ENCODE data around the gene UBE2Q2.
A peak's percentile ranks its signal among the peaks of the same experiment; 100 is the strongest.
"Not testable (repeated sequence)": the region's sequence is repeated elsewhere in the genome, so short reads cannot be mapped to it uniquely, and the experiment has no call there.

Gene UBE2Q2

DNA sequence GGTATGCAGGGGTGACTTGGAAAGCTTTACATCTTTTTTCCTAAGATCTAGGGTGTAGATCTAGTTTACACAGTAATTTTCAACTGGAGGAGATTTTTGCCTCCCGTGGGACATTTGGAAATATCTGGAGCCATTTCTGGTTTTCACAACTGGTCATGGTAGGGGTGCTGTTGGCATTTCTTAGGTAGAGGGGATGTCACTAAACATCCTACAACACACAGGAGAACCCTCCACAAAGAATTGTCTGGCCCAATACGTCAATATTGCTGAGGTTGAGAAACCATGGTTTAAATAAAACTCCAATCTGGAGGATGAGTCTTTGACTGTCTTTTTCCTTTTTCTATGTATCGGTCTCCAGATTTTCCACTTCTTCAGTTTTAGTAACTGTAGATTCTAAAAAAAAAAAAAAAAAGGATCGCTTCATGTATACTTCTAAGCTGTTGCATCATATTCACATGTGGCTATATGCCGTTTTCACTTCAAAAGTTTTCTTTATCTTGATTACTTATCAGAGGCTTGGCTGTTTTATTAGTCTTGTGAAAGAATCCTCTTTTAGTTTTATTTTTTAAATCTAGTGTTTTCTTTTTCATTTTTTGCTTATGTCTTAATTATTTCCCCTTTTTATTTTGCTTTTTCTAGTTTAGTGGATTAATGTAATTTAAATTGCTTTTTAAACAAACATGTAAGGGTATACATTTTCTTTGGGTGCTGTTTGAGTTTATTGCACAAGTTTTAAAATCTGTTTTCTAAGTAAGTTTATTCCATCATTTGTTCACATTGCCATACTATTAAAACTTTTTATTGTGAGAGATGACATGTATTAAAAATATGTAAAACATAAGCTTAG lies 21.2 kb downstream of the UBE2Q2 start:
- DNase-seq (ENCODE audit: low spot score), result no peak

GRCh38 chr15:75866045-75866444 lies 22.8 kb downstream of the UBE2Q2 start:
- not testable (repeated sequence) for DNase-seq (ENCODE audit: low spot score)

- no peak for DNase-seq (ENCODE audit: low spot score)
Observed at GRCh38 chr15:75866916-75867315, 23.7 kb downstream of the UBE2Q2 start.

DNA sequence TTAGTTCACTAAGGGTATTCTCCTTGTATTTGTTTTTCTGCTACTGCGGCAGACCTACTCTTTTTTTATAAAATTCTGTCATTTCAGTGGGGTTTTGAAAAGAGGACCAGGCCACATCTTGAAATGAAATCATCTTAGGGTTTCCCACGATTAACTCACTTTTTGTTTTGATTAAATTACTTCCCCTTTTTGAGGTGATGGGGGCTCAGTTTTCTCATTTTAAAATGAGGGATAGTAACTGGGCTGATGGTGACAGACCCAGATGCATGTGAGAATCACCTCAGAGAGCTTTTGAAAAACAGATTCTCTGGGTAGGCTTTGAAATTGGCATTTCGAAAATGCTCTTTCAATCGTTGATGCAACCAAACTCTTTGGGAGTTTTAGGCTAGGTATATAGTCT lies 24.2 kb downstream of the UBE2Q2 start:
- DNase-seq (ENCODE audit: low spot score), result no peak

DNA sequence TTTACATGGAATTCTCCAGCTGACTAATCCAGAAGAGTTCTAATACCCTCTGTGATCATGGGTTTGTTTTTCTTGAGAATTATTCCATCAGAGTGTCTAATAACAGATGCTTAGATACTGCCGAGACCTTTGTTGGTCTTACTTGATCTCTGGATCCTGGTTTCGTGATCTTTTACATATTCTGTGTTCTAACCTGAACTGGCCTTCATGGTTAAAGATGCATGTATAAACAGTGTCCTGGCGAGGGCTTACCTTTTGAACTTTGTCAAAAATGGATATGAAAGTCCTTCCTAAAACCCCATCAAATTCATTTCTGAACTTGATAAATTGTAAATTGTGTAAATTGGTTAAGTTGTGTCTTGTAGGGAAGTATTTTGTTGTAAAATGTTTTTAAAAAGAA lies 24.8 kb downstream of the UBE2Q2 start:
- no peak for DNase-seq (ENCODE audit: low spot score)

DNA sequence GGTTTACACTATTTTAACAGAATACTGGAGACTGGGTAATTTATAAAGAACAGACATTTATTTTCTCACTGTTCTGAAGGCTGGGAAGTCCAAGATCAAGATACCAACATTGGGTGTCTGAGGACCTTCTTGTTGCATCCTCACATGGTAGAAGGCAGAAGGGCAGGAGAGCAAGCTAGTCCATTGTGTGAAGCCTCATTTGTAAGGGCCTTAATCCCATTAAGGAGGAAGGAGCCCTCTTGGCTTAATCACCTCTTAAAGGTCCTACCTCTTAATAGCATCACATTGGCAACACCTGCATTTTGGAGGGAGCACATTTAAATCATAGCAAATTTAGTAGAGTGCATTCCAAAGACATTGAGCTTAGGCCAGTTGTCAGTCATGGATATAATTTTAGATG lies 26.2 kb downstream of the UBE2Q2 start:
- DNase-seq (ENCODE audit: low spot score), result no peak

- DNase-seq (ENCODE audit: low spot score), result not testable (repeated sequence)
Observed at GRCh38 chr15:75871589-75871988, 28.3 kb downstream of the UBE2Q2 start.

DNA sequence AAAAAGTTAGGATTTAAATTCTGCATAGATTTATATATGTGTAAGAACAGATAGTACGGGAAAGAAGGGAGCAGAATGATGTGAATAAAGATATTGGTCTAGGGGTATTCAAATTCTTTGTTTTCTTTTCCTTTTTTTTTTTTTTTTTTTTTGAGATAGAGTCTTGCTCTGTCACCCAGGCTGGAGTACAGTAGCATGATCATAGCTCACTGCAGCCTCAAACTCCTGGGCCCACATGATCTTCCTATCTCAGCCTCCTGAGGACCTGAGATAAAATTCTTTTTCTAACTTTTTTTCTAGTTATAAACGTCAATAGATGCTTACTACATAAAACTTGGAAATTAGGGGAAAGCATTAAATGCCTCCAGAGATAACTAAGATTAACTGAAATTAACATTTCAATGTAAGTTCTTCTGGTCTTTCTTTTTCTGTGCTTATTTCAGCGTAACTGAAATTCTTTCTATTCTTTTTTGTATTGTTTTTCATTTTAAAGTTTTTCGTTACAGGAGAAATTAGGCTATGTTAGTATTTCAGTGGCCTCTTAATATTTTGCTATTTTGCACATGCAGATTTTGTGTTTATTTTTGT lies 29.2 kb downstream of the UBE2Q2 start:
- DNase-seq (ENCODE audit: low spot score), result no peak

GRCh38 chr15:75884041-75884440 lies 40.8 kb downstream of the UBE2Q2 start:
- no peak for DNase-seq (ENCODE audit: low spot score)

DNA sequence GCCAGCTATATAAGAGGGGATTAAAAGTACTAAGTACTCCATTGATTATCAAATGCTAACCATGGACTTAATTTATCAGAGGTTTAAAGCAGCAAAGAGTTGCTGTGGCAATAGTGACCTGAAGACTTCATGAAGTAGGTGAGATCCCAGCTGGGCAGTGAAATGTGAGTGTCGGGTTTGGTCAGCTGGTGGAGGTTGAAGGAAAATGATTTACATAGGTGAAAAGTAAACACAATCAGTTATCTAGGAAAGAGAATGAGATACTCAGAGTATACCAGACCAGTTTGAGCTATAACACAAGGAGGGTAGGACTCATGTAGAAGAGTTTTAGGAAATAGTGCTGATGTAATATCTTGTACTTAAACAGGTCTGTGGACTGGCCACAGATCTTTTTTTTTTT lies 43.9 kb downstream of the UBE2Q2 start:
- peak; percentile 30 for DNase-seq (ENCODE audit: low spot score)

DNA sequence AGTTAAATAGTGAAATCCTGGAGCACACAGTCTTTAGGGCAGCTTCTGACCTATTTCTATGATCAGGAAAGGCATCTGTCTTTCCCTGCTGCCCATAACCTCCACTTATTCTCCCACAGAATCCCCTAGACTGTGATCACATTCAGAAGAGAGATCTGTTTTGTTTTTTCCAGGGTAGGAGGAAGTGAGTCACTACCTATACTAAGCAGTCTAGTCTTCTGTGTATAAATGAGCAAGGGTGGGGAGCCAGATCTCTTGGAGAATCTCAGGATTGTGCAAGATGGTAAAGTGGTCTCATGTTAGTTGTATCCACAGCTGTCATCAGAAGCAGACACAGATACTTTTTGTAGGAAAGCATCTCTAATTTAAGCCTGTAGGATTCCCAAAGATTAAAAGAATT lies 48.6 kb downstream of the UBE2Q2 start:
- no peak for DNase-seq (ENCODE audit: low spot score)

- DNase-seq (ENCODE audit: low spot score), result no peak
Observed at GRCh38 chr15:75895731-75896130, 52.5 kb downstream of the UBE2Q2 start.

GRCh38 chr15:75900577-75900976 lies 57.3 kb downstream of the UBE2Q2 start:
- no peak for DNase-seq (ENCODE audit: low spot score)

DNA sequence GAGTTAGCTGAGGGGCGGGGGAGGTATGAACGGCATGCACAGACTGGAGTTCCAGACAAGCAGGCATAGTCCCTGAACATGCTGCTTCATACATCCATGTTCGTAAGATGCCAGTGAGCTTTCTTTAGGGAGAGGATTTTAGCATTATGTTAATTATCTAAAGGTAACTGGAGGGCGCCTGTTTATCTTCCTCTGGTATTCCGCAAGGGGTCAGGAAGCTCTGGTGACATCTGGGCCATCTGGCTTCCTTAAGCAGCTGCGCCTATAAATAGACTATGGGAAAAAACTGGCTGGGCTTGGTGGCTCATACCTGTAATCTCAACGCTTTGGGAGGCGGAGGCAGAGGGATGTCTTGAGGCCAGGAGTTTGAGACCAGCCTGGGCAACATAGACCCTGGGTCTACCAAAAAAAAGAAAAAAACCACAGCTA lies 58.9 kb downstream of the UBE2Q2 start:
- DNase-seq (ENCODE audit: low spot score), result peak; percentile 22

- DNase-seq (ENCODE audit: low spot score), result peak; percentile 83
Observed at GRCh38 chr15:75903331-75904239, 60.3 kb downstream of the UBE2Q2 start, which contains the start of gene FBXO22. TSS of gene FBXO22 (plus strand) at chr15:75903878. CDS start at chr15:75903964, 86 bp downstream.

DNA sequence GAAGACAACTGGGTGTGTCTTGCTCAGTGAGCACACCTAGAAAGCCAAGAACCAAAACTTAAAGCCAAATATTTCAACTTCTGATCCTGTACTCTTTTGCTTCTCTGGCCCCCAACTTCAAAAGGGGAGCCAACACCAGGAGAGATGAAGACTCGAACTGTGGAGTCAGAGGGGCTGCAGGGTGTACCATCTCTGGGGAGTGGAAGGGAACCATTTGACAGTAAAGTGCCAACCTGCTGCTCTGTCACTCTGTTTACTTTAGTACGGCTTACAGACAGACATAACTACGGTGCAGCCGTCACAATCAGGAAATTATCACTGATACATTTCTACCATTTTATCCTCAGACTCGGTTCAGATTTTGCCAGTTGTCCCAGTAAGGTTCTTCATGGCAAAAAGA lies 62.0 kb downstream of the UBE2Q2 start:
- DNase-seq (ENCODE audit: low spot score), result no peak

- DNase-seq (ENCODE audit: low spot score), result not testable (repeated sequence)
Observed at GRCh38 chr15:75910355-75910754, 67.1 kb downstream of the UBE2Q2 start.

DNA sequence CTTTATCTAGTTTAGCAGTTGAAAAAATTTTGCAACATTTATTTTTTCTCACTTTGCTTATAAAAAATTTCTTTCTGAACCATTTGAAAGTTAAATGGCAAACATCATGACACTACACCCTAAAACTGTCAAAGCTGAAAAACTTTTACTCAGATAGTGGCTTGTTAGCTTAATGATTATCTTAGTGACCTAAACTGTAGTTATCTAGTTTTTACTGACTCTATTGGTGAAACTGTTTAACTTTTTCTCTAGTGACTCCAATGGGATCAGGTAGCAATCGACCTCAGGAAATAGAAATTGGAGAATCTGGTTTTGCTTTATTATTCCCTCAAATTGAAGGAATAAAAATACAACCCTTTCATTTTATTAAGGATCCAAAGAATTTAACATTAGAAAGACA lies 73.7 kb downstream of the UBE2Q2 start:
- peak; percentile 12 for DNase-seq (ENCODE audit: low spot score)

GRCh38 chr15:75918135-75918534 lies 74.9 kb downstream of the UBE2Q2 start:
- no peak for DNase-seq (ENCODE audit: low spot score)

GRCh38 chr15:75920079-75920478 lies 76.8 kb downstream of the UBE2Q2 start:
- no peak for DNase-seq (ENCODE audit: low spot score)

GRCh38 chr15:75921732-75922703 lies 78.8 kb downstream of the UBE2Q2 start:
- DNase-seq (ENCODE audit: low spot score), result peak; percentile 20

Measured in HuH-7 (cell line).